H1 (cell line): ENCODE data around the gene VPS13A. TPM values are rescaled to one million over a fixed set of nuclear protein-coding genes. Genes with fewer than 3 reads are reported as not detected.

ENCODE experiments used
- JUND ChIP-seq: IDR thresholded peaks from 2 replicates; pipeline ENCODE4 v1.6.1; 2011; ENCODE audit warnings: mild to moderate bottlenecking, improper control_type of control experiment, low read length
- POLR2AphosphoS5 ChIP-seq: IDR thresholded peaks from 2 replicates; pipeline ENCODE4 v1.6.1; 2011; ENCODE audit warnings: low read depth, low read length
- RBBP5 ChIP-seq: IDR thresholded peaks from 2 replicates; pipeline ENCODE4 v1.7.1; 2012; ENCODE audit warnings: low read depth, mild to moderate bottlenecking, inconsistent platforms, low read length, moderate library complexity, borderline replicate concordance
- RNF2 ChIP-seq: fragments of 200-900, 300-1000 bp; sonication (generic); IDR thresholded peaks from 2 replicates; pipeline ENCODE4 v1.7.1; 2016; ENCODE audit warnings: borderline replicate concordance, low read depth, mild to moderate bottlenecking, antibody characterized with exemption, low read length; ENCODE audit not compliant: poor library complexity, severe bottlenecking; ENCODE audit errors: missing control alignments
- polyA plus RNA-seq, 7 experiments: library from polyadenylated mRNA; depleted of rRNA in 3 of 7; stranded (reverse) in 5 of 7; unstranded in 2 of 7; fragments of >200 nt in 5 of 7; fragments of 200-250 nt in 2 of 7; gene quantifications; 1 replicate in 5 of 7; 2 replicates in 1 of 7; 4 replicates in 1 of 7; pipeline versions ENCODE4 v1.2.1 to v1.2.3, GENCODE V29; 2011 to 2013; ENCODE audit warnings: missing spikeins in 2 of 7, mixed read lengths in 2 of 7
- total RNA-seq: library from RNA; stranded (reverse); fragmentation: NEBNext Ultra II Directional; extraction: Animal tissue kit (Norgen Biotek cat#: 25700); gene quantifications from 2 replicates; pipeline ENCODE4 v1.2.1, GENCODE V29; 2021
- TF ChIP-seq, protein P1 (sequence below), 3 experiments: IDR thresholded peaks; 1 replicate in 2 of 3; 2 replicates in 1 of 3; pipeline versions ENCODE4 v1.5.1 to v1.6.1; 2011; ENCODE audit warnings: low read length in 3 of 3, mild to moderate bottlenecking in 3 of 3, inconsistent platforms in 2 of 3, low read depth in 1 of 3, moderate library complexity in 1 of 3; ENCODE audit not compliant: insufficient read depth in 1 of 3; ENCODE audit errors: control extremely low read depth in 1 of 3

VPS13A gene
- total and polyA plus RNA-seq, 2 of the 8 experiments (the other 6 are each of a cell fraction or from before 2014, with no cell fraction given), result 6.0 to 36.5 TPM

GRCh38 chr9:77176106-77176505 lies 1.2 kb upstream of the VPS13A start (continued):
- TF ChIP-seq, protein P1, sequence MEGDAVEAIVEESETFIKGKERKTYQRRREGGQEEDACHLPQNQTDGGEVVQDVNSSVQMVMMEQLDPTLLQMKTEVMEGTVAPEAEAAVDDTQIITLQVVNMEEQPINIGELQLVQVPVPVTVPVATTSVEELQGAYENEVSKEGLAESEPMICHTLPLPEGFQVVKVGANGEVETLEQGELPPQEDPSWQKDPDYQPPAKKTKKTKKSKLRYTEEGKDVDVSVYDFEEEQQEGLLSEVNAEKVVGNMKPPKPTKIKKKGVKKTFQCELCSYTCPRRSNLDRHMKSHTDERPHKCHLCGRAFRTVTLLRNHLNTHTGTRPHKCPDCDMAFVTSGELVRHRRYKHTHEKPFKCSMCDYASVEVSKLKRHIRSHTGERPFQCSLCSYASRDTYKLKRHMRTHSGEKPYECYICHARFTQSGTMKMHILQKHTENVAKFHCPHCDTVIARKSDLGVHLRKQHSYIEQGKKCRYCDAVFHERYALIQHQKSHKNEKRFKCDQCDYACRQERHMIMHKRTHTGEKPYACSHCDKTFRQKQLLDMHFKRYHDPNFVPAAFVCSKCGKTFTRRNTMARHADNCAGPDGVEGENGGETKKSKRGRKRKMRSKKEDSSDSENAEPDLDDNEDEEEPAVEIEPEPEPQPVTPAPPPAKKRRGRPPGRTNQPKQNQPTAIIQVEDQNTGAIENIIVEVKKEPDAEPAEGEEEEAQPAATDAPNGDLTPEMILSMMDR (IDR thresholded peaks at IDR 0.05; ENCODE audit: control extremely low read depth in 1 of 3, insufficient read depth in 1 of 3, low read depth in 1 of 3, low read length in 3 of 3), result no peak
- no peak for TF ChIP-seq RNF2
- TF ChIP-seq POLR2AphosphoS5, result no peak
- no peak for TF ChIP-seq RBBP5
- no peak for TF ChIP-seq JUND
